Fibroblast of lung (primary cell): ENCODE results near the gene KLHL1. TPM values are rescaled to one million over a fixed set of nuclear protein-coding genes. Genes with fewer than 3 reads are reported as not detected.

ENCODE experiments used
- DNase-seq, 2 donors: peaks; one replicate each; pipeline versions ENCODE4 v3.0.0 to v3.0.0-alpha.2; 2010; ENCODE audit warnings: low read depth in 2 of 2
- H2AFZ ChIP-seq: 2 replicates; pipeline ENCODE4 v1.5.1; 2012; ENCODE audit warnings: low read length, control low read depth, inconsistent platforms
- H3K27ac ChIP-seq: 2 replicates; pipeline ENCODE4 v1.5.1; 2011; ENCODE audit warnings: low read length, control low read depth; ENCODE audit not compliant: insufficient read depth
- H3K27me3 ChIP-seq: 2 replicates; pipeline ENCODE4 v1.5.1; 2011; ENCODE audit warnings: mild to moderate bottlenecking, low read length; ENCODE audit not compliant: control insufficient read depth, insufficient read depth
- H3K36me3 ChIP-seq: 2 replicates; pipeline ENCODE4 v1.5.1; 2011; ENCODE audit warnings: low read length; ENCODE audit not compliant: control insufficient read depth, insufficient read depth
- H3K4me1 ChIP-seq: 2 replicates; pipeline ENCODE4 v1.5.1; 2011; ENCODE audit warnings: low read length; ENCODE audit not compliant: control insufficient read depth, insufficient read depth; ENCODE audit errors: extremely low read depth
- H3K4me2 ChIP-seq: 2 replicates; pipeline ENCODE4 v1.5.1; 2011; ENCODE audit warnings: low read length, control low read depth; ENCODE audit not compliant: insufficient read depth; ENCODE audit errors: extremely low read depth
- H3K4me3 ChIP-seq, 4 experiments: fragments of 200-600 bp in 1 of 4; sonication (generic) in 1 of 4; replicated peaks in 1 of 4; 2 replicates each; pipeline ENCODE4 v1.5.1; 2011 to 2016; ENCODE audit warnings: low read length in 4 of 4, low read depth in 3 of 4, mild to moderate bottlenecking in 3 of 4, control low read depth in 2 of 4, inconsistent platforms in 1 of 4, mixed read lengths in 1 of 4; ENCODE audit not compliant: insufficient read depth in 1 of 4; ENCODE audit errors: control extremely low read depth in 1 of 4
- H3K79me2 ChIP-seq: 2 replicates; pipeline ENCODE4 v1.5.1; 2012; ENCODE audit warnings: mild to moderate bottlenecking, low read length, inconsistent platforms; ENCODE audit not compliant: control insufficient read depth, insufficient read depth
- H3K9ac ChIP-seq: 2 replicates; pipeline ENCODE4 v1.5.1; 2011; ENCODE audit warnings: mild to moderate bottlenecking, low read length, control low read depth; ENCODE audit not compliant: insufficient read depth
- H3K9me3 ChIP-seq: 2 replicates; pipeline ENCODE4 v1.5.1; 2012; ENCODE audit warnings: low read depth, low read length; ENCODE audit not compliant: control insufficient read depth, insufficient read depth
- H4K20me1 ChIP-seq: 2 replicates; pipeline ENCODE4 v1.5.1; 2011; ENCODE audit warnings: low read length; ENCODE audit not compliant: control insufficient read depth, insufficient read depth; ENCODE audit errors: extremely low read depth
- EZH2 ChIP-seq: IDR thresholded peaks from 2 replicates; pipeline ENCODE4 v1.5.1; 2012; ENCODE audit warnings: low read length, control low read depth, mild to moderate bottlenecking; ENCODE audit errors: missing control alignments
- polyA plus RNA-seq, 2 donors: library from polyadenylated mRNA; depleted of rRNA in 1 of 2; stranded (reverse) in 1 of 2; unstranded in 1 of 2; fragments of >200 nt; gene quantifications; 2 replicates each; pipeline ENCODE4 v1.2.1, GENCODE V29; 2011 to 2012; ENCODE audit warnings: missing spikeins in 1 of 2
- total RNA-seq: library from RNA; depleted of rRNA; stranded (reverse); fragments of >200 nt; gene quantifications from 2 replicates; pipeline ENCODE4 v1.2.1, GENCODE V29; 2014
- TF ChIP-seq, protein P1 (sequence below), 2 donors: IDR thresholded peaks in 1 of 2; conservative IDR thresholded peaks in 1 of 2; 1 replicate in 1 of 2; 2 replicates in 1 of 2; pipeline ENCODE4 v1.5.1; 2011 to 2012; ENCODE audit warnings: low read length in 2 of 2, control low read depth in 1 of 2, inconsistent platforms in 1 of 2, low read depth in 1 of 2, mild to moderate bottlenecking in 1 of 2

The KLHL1 gene
- total and polyA plus RNA-seq, 2 donors (not counting 1 experiment from before 2014, with no cell fraction given), result not detected

DNA sequence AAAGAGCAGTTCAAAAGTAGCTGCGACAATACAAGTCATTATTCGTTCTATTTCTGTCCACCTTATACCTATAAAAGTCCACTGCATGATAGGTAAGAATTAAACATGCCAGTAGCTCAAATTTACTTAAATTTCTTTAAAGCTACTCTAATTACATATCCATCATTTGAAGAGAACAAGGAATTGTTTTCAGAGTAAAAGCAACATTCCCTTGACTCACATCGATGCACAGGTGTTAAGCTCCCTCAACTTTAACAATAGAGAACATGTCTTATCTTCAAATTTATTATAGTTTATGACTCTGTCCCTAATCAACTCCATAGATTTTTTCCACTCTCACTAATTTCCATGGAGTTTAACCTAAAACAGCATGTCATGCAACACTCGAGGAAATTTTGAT is 158.1 kb downstream of the KLHL1 start:
- no peaks in the 10 kb centered on the region for H3K79me2 ChIP-seq
- H3K9me3 ChIP-seq, result no peaks in the 10 kb centered on the region
- H3K27ac ChIP-seq, result no peak overlapping the region
- no peaks in the 10 kb centered on the region for H3K36me3 ChIP-seq
- no peak for DNase-seq
- H3K4me2 ChIP-seq, result no peak overlapping the region
- no peak overlapping the region for H2AFZ ChIP-seq
- no peaks in the 10 kb centered on the region for H3K4me1 ChIP-seq
- no peaks in the 10 kb centered on the region for H4K20me1 ChIP-seq
- H3K4me3 ChIP-seq, result no peak overlapping the region
- H3K27me3 ChIP-seq, result no peaks in the 10 kb centered on the region
- H3K9ac ChIP-seq, result no peak overlapping the region
- TF ChIP-seq, protein P1, sequence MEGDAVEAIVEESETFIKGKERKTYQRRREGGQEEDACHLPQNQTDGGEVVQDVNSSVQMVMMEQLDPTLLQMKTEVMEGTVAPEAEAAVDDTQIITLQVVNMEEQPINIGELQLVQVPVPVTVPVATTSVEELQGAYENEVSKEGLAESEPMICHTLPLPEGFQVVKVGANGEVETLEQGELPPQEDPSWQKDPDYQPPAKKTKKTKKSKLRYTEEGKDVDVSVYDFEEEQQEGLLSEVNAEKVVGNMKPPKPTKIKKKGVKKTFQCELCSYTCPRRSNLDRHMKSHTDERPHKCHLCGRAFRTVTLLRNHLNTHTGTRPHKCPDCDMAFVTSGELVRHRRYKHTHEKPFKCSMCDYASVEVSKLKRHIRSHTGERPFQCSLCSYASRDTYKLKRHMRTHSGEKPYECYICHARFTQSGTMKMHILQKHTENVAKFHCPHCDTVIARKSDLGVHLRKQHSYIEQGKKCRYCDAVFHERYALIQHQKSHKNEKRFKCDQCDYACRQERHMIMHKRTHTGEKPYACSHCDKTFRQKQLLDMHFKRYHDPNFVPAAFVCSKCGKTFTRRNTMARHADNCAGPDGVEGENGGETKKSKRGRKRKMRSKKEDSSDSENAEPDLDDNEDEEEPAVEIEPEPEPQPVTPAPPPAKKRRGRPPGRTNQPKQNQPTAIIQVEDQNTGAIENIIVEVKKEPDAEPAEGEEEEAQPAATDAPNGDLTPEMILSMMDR (conservative IDR thresholded peaks at IDR 0.05 in 1 of 2, IDR thresholded peaks at IDR 0.05 in 1 of 2; ENCODE audit: low read depth in 1 of 2, low read length in 2 of 2), result no peak
- TF ChIP-seq EZH2, result no peak

DNA sequence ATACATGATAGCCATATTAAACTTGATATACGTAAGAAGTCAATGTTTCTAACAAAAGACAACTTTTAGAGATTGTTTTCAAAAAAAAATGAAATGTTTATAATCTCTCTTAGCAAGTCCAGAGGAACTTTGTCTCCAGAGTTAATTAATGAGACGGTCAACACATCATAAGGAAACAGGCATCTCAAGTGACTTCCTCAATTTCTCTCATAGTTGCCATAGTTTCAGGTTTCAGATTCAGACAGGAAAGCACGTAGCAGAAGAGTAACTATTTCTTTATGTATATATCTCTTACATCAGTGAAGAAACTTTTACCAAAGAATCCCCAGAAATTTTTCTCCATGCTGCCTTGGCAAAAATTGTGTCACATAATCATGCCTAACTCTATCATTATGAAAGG is 160.2 kb downstream of the KLHL1 start:
- no peak overlapping the region for H3K4me2 ChIP-seq
- H3K27ac ChIP-seq, result no peak overlapping the region
- H3K36me3 ChIP-seq, result no peaks in the 10 kb centered on the region
- no peaks in the 10 kb centered on the region for H3K27me3 ChIP-seq
- no peak overlapping the region for H3K9ac ChIP-seq
- no peak overlapping the region for H3K4me3 ChIP-seq
- DNase-seq, result no peak
- H3K79me2 ChIP-seq, result no peaks in the 10 kb centered on the region
- no peaks in the 10 kb centered on the region for H3K9me3 ChIP-seq
- no peak overlapping the region for H2AFZ ChIP-seq
- no peak for TF ChIP-seq EZH2
- TF ChIP-seq, protein P1 (conservative IDR thresholded peaks at IDR 0.05 in 1 of 2, IDR thresholded peaks at IDR 0.05 in 1 of 2; ENCODE audit: low read depth in 1 of 2, low read length in 2 of 2), result no peak
- H4K20me1 ChIP-seq, result no peaks in the 10 kb centered on the region
- no peaks in the 10 kb centered on the region for H3K4me1 ChIP-seq

DNA sequence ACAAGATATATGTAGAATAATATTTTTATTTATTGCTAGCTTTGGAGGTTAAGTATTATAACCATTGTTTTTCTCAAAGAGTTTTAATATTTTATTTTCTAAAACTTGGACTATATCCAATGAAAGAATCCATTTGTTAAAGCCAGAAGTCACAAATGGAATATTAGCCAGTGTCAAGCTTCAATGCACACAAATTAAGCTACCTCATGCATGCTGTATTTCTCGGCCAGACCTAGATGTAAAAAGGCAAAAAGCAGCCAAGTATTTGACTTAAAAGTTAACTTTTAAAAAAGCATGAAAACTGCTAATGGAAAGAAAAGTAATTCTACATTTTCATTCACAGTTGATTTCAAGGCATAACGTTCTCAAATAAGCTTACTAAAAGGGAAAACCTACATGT is 160.7 kb downstream of the KLHL1 start:
- no peaks in the 10 kb centered on the region for H4K20me1 ChIP-seq
- no peaks in the 10 kb centered on the region for H3K4me1 ChIP-seq
- no peak for DNase-seq
- H3K79me2 ChIP-seq, result no peaks in the 10 kb centered on the region
- H3K4me3 ChIP-seq, result no peak overlapping the region
- no peak overlapping the region for H3K9ac ChIP-seq
- no peak overlapping the region for H3K27ac ChIP-seq
- no peak overlapping the region for H3K4me2 ChIP-seq
- no peak overlapping the region for H2AFZ ChIP-seq
- H3K9me3 ChIP-seq, result no peaks in the 10 kb centered on the region
- TF ChIP-seq EZH2, result no peak
- TF ChIP-seq, protein P1 (conservative IDR thresholded peaks at IDR 0.05 in 1 of 2, IDR thresholded peaks at IDR 0.05 in 1 of 2; ENCODE audit: low read depth in 1 of 2, low read length in 2 of 2), result no peak
- H3K27me3 ChIP-seq, result no peaks in the 10 kb centered on the region
- no peaks in the 10 kb centered on the region for H3K36me3 ChIP-seq
